ENCODE results near the gene CCDC85C. TPM values are rescaled to one million over a fixed set of nuclear protein-coding genes. Genes with fewer than 3 reads are reported as not detected.

The CCDC85C gene
- total and polyA plus RNA-seq, 2 of the 8 experiments (the other 6 are each of a cell fraction or from before 2014, with no cell fraction given), result 16.8 to 35.8 TPM

DNA sequence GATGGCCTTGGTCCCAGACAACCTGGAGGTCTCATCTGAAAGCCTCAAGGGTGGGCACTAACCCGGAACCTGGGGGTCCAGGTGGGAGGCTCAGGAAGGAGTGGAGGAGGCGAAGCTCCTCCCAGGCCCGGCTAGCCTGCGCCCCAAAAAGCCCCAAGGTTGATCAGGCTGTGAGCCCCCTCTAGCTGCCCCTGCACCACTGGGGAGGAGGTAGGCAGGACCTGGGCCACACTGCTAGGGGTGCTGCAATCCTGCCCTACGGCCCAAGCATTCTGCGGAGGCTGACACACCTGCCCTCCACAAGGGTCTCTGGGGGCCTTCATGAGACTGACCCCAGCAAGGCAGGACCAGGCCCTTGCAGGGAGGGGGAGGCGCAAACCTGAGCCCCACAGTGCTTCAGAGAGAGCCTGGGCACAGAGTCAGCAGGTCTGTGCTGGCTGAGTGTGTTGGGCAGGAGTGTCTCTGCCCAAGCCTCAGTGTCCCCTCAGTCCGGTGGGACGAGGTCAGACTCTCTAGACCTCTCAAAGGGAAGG, 51.9 kb downstream of the CCDC85C start (continued):
- TF ChIP-seq E2F6 (IDR thresholded peaks at IDR 0.05), result no peak

Measured in H1 (cell line).